ENCODE results near the gene NOVA2.
A peak's percentile ranks its signal among the peaks of the same experiment; 100 is the strongest.

NOVA2 gene

GRCh38 chr19:45895519-45895972 is 78.1 kb downstream of the NOVA2 start:
- DNase-seq (ENCODE audit: low spot score), result no peak

GRCh38 chr19:45890877-45891276 is 82.8 kb downstream of the NOVA2 start:
- DNase-seq (ENCODE audit: low spot score), result no peak

GRCh38 chr19:45889210-45889885 is 84.3 kb downstream of the NOVA2 start:
- no peak for DNase-seq (ENCODE audit: low spot score)

GRCh38 chr19:45887200-45887710 is 86.4 kb downstream of the NOVA2 start:
- DNase-seq (ENCODE audit: low spot score), result no peak

DNA sequence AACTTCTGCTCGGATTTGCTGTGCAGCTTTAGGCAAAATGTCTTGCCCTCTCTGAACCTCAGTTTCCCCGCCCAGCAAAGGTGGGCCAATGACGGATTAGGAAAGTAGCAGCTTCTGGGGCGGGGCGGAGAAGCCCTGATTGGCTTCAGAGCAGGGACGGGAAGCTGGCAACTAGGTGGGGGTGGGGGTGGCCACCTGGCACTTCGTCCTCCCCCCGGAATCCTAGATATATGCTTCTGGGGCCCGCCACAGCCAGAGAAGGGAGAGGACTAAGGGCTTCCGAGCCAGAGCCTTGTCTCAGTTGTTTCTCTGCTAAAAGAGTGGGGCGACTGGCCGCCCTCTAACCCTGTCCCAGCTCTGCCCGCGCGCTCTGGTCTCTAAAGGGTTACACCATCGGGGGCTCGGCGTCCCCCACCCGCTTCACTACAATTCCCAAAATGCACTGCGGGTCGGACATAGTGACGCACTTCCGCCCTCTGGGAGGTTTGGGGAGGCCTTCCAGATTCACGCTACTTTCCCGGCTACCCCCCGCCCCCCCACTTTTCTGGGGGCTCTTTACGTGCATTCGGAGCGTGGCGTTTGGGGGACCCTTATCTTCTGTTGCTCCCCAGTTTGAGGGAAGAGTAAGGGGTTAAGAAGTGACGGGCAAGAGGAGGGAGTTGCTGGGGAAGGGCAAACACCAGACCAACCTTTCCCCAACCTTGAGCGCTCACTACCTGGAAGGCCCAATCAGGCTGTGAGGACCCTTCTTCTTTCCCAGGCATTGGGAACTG is 87.1 kb downstream of the NOVA2 start:
- DNase-seq (ENCODE audit: low spot score), result peak; percentile 93

DNA sequence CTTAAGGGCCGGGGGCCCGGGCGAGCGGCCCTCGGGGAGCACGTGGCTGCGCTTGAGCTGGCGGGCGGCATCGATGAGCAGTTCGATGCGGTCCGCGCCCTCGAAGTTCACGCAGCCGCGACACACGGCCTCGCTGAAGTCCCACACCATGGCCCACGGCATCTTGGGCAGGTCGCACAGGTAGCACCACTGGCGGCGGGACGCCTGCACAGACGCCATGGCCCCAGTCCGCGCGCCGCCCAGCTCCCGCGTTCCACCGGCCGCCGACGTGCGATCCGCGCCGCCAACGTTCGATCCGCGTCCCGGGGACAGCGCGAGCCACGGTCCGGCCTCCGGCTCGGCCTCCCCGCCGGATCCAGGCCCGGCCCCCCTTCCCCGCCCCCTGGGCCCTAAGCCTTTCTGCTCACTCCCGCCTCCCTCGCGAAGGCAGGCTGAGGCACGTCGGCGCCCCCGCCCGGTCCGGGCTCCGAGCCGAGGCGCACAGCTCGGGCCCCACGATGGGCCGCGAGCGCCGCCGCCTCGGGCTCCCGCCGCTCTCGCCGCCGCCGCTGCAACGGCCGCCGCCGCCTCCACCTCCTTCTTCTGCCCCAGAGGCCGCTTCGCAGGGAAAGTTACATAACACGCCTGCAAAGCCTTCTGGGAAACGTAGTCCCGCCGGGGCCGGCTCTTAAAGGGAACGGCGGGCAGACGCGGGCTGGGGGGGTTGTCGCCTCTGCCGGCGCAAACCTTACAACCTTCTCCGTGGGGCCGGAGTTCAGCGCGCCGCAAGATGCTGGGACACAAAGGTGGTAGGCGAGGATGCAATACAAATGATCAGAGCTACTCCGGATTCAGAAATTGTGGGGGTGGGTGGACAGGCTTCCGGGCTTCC is 87.9 kb downstream of the NOVA2 start, which contains the start of gene IRF2BP1:
Gene IRF2BP1 (minus strand): TSS at position 586 of the 871 bp plus-strand sequence. CDS start 367 bp downstream, at position 219.
- DNase-seq (ENCODE audit: low spot score), result peak; percentile 94

DNA sequence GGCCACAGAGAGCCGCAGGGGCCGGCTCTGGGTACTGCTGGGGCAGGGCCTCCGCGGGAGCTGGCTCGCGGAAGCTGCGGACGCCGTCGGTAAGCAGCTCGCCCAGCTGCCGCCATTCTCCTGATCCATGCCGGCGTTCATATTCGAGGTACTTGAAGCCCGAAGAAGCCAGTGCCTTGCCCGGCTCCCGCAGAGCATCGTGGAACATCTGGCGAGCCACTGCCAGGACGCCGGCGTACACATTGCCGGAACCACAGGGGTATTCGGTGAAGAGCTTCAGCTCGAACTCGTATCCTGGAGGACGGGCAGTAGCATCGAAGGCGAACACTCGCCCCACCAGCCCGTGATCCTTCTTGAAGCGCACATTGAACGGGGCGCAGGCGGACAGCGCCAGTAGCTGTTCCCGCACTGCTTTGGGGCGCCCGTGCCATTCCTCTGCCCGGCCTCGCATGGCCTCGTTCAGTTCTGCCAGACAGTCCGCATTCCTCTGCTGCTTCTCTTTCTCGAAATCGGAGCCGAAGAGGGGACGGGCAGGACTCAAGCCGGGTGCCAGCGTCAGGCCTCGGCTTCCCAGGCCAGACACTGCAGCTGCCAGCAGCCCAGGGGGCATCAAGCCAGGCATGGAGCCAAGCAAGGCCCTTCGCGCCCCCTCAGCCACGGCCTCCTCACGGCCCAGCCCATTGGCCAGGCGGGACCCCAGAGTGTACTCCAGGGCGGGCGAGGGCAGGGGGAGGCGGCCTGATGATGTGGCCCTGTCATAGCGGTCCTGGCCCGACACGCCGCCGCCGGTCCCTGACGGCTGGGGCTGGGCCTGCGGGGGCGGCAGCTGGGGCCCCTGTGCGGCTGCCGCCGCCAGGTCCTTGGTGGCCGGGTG is 88.7 kb downstream of the NOVA2 start:
- DNase-seq (ENCODE audit: low spot score), result peak; percentile 60

- no peak for DNase-seq (ENCODE audit: low spot score)
Observed at GRCh38 chr19:45883881-45884681, 89.6 kb downstream of the NOVA2 start.

Data from ecto neural progenitor cell (in vitro differentiated cells).